CD4-positive, alpha-beta T cell treated with Interleukin-6 at 100 ng/mL for 8 hours (primary cell): ENCODE data around the gene CPNE8.
"Not testable (repeated sequence)": the region's sequence is repeated elsewhere in the genome, so short reads cannot be mapped to it uniquely, and the experiment has no call there.

Source experiments
- DNase-seq: peaks from one replicate; pipeline ENCODE4 v3.0.0-alpha.2; 2020; ENCODE audit warnings: mixed read lengths, low spot score

Gene CPNE8

GRCh38 chr12:38825006-38825405, 80.4 kb downstream of the CPNE8 start:
- DNase-seq = no peak

DNA sequence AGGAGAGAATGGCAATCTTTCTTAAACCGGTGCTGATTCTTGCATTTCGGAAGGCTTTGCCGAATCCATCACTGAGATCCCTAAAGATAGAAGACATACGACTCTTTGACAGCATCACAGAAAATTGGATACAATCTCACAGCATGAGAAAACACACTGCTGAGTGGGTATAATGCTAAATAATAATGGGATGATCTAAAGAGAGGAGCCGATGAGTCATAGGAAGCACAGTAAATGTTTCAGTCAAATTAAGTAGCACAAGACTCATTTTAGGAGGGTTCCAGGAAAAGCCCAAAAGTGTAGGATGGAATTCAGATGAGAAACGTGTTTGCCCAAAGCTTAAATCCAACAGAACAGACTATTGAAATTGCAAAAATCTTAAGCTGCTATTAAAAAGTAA, 81.7 kb downstream of the CPNE8 start:
- no peak for DNase-seq

GRCh38 chr12:38823314-38823713, 82.1 kb downstream of the CPNE8 start:
- no peak for DNase-seq

DNA sequence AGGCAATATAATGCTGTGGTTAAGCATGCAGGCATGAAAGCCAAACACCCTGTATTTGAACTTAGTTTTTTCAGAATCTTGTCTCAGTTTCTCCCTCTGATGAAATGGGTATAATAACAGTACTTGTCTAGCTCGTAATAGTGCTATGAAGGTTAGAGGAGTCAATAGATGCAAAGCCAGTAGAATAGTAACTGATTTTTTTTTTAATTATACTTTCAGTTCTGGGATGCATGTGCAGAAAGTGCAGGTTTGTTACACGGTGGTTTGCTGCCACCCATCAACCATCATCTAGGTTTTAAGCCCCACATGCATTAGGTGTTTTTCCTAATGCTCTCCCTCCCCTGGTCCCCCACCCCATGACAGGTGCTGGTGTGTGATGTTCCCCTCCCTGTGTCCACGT, 87.4 kb downstream of the CPNE8 start:
- no peak for DNase-seq

- DNase-seq = no peak
Observed at GRCh38 chr12:38813923-38814322, 91.5 kb downstream of the CPNE8 start.

GRCh38 chr12:38811814-38812356, 93.5 kb downstream of the CPNE8 start:
- no peak for DNase-seq

- DNase-seq = no peak
Observed at GRCh38 chr12:38809832-38810231, 95.6 kb downstream of the CPNE8 start.

- DNase-seq = no peak
Observed at GRCh38 chr12:38788106-38788505, 117.3 kb downstream of the CPNE8 start.

DNA sequence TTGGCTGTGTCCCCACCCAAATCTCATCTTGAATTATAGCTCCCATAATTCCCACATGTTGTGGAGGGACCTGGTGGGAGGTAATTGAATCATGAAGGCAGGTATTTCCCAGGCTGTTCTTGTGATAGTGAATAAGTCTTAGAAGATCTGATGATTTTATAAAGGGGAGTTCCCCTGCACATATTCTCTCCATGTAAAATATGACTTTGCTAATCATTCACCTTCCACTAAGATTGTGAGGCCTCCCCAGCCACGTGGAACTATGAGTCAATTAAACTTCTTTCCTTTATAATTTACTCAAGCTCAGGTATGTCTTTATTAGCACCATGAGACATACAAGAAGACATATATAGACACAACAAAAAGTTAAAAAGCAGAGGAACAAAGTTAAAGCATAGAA, 120.0 kb downstream of the CPNE8 start:
- DNase-seq = no peak

DNA sequence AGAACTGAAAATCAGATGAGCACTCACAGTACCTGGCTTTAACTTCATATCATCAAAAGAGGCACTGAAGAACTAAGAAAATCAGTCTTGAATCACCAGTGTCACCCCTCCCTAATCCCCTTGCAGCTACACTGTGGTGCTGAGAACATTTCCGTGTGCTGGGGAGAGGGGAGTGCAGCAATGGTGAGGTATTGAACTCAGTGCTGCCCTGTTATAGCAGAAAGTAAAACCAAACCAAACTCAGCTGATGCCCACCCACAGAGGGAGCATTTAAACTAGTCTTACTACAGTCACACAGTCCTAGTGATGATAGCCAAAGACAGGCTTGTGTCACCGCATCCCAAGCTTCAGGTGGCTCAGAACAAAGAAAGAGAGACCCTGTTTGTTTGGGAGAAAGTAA, 122.1 kb downstream of the CPNE8 start:
- no peak for DNase-seq

DNA sequence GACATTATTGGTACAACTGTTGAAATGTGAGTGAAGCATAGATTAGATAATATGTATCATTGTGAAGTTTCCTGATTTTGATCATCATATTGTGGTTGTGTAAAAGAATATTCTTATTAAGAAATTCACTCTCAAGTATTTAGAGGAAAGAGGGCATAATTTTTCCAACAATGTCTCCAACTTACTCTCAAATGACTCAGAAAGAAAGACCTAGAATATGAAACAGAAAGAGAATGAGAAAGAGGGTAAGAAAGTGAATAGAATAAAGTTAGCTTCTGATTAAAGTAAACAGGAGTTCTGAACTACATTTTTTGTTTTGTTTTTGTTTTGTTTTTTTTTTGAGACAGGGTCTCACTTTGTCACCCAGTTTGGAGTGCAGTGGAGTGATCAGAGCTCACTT, 123.0 kb downstream of the CPNE8 start:
- no peak for DNase-seq

DNA sequence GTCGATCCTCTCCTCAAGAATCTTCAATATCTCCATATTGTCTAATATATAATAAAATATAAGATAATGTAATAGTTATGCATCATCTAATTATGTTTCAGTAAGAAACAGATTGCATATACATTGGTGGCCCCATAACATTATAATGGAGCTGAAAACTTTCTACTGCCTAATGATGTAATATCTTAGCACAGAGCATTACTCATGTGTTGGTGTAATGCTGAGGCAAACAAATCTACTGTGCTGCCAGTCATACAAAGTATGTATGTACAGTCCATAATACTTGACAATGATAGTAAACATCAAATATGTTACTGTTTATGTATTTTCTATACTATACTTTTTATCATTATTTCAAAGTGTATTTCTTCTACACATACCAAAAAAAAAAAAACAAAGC, 128.7 kb downstream of the CPNE8 start:
- no peak for DNase-seq

DNA sequence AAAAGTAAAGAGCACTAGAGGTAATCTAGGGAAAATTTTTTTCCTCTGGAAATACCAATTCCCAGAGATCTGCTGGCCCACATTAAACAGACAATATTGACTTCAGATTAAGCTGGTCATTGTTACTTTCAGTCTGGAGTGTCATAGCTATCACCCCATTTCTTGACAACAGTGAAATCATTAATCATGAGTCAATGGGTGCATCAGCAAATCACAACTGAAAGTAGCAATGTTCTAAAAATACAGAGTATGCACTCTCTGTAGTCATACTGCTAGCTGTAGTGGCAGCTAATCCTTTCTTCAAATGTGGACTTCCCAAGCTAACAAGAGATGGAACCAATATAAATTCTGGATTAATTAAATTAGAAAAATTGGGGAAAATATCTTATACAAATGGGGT, 129.9 kb downstream of the CPNE8 start:
- DNase-seq = no peak

GRCh38 chr12:38772437-38772836, 133.0 kb downstream of the CPNE8 start:
- DNase-seq = no peak

DNA sequence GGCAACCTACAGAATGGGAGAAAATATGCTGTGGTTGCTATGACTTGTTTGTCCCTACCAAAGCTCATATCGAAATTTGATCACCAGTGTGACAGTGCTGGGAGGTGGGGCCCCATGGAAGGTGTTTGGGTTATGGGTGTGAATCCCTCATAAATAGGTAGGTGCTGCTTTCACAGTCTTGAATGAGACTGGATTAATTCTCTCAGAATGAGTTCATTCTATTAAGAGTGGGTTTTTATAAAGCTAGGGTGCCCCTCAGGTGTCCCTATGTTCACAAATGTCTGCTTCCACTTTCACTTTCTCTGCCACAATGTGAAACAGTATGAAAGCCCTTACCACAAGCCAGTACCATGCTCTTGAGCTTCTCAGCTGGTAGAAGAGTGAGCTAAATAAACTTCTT, 133.5 kb downstream of the CPNE8 start:
- DNase-seq = peak; percentile 7

DNA sequence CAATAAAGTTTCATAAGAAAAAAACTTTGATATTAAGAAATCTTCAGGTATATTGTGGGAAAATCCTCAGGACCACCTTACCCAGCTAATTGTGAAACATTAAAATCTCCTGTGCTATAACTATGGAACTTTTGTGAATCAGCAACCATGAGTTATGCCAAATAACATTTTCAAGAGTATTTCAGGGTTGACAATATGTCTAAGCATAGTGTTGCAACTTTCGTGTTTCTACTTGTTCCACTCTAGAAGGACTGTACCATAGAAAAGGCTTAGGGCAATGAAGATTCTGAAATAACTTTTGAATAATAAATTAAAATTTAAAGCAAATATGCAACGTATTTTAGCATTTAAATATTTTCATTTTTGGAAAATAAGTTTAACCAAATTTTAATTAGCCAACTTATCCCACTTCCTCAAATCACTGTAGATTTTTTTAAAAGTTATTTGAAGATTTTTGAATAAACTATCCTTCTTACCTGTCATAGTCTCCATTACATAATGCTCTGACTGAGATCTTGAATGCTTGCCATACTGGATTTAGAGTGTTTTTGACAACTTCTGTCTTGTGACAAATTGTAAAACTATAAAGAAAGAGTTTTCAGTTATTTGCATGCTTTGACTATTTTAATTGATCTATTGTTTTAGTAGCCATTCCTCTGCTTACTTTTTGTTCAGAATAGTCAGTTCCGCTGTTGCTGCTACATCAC, 143.6 kb downstream of the CPNE8 start:
- DNase-seq = no peak

DNA sequence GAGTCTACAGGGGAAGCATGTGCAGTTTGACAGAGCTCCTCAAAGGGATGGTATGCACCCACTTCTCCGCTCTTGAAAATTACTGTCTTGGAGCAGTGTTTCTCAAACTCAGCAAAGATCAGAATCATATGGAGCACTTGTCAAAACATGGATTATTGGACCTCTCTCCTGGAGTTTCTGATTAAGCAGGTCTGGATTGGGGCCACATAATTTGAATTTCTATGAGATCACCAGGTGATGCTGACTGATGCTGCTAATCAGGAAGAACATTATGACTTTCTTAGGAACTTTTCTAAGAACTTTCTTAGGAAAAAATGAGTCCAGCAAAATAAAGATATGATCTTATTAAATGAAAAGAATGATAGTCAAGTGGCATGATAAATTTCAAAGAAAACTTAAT, 144.3 kb downstream of the CPNE8 start:
- no peak for DNase-seq

DNA sequence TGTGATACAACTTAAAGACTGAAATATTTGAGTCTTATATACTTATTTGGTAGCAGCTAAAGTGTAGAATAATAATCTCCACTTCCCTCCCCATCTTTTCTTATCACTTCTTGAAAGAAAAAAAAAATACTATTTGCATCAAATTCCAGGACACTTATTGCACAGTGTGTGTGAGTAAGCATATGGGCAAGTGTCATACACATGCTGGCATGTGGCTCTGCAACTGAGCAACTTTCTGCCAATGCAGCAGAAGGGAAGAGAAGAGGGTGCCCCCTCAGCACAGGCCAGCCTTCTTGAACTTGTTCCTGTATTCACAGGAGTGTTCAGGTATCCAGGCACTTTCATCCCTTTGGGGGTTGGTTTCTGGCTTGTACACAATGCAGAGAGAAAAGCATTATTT, 145.8 kb downstream of the CPNE8 start:
- DNase-seq = no peak

GRCh38 chr12:38746744-38747143, 158.6 kb downstream of the CPNE8 start:
- no peak for DNase-seq

- no peak for DNase-seq
Observed at GRCh38 chr12:38745601-38746000, 159.8 kb downstream of the CPNE8 start.

GRCh38 chr12:38744041-38744440, 161.3 kb downstream of the CPNE8 start:
- no peak for DNase-seq

GRCh38 chr12:38742496-38742895, 162.9 kb downstream of the CPNE8 start:
- DNase-seq = not testable (repeated sequence)

- no peak for DNase-seq
Observed at GRCh38 chr12:38736821-38737220, 168.6 kb downstream of the CPNE8 start.

- DNase-seq = no peak
Observed at GRCh38 chr12:38732761-38733160, 172.6 kb downstream of the CPNE8 start.
